GM21723 (cell line): ENCODE measurements around the gene DNAJC1.
"Not testable (repeated sequence)": the region's sequence is repeated elsewhere in the genome, so short reads cannot be mapped to it uniquely, and the experiment has no call there.

Experiments used
- ATAC-seq: cut with Tn5 transposase; IDR thresholded peaks from one replicate; pipeline ENCODE4 v1.9.1; 2021; ENCODE audit warnings: mild to moderate bottlenecking, moderate library complexity; ENCODE audit not compliant: unreplicated experiment

Gene DNAJC1

GRCh38 chr10:21831986-21832820, 171.3 kb downstream of the DNAJC1 start:
- ATAC-seq: no peak

- no peak for ATAC-seq
These were observed 173.5 kb downstream of the DNAJC1 start for GRCh38 chr10:21830037-21830436.

GRCh38 chr10:21827308-21827707, 176.2 kb downstream of the DNAJC1 start:
- ATAC-seq: no peak

GRCh38 chr10:21826725-21827124, 176.8 kb downstream of the DNAJC1 start:
- no peak for ATAC-seq

- no peak for ATAC-seq
These were observed 178.2 kb downstream of the DNAJC1 start for GRCh38 chr10:21825345-21825744.

GRCh38 chr10:21824409-21824808, 179.1 kb downstream of the DNAJC1 start:
- no peak for ATAC-seq

GRCh38 chr10:21823617-21824016, 179.9 kb downstream of the DNAJC1 start:
- no peak for ATAC-seq

- ATAC-seq: not testable (repeated sequence)
These were observed 181.3 kb downstream of the DNAJC1 start for GRCh38 chr10:21822273-21822672.

- ATAC-seq: no peak
These were observed 182.6 kb downstream of the DNAJC1 start for GRCh38 chr10:21820952-21821351.

GRCh38 chr10:21818416-21818815, 185.1 kb downstream of the DNAJC1 start:
- not testable (repeated sequence) for ATAC-seq

GRCh38 chr10:21814866-21815265, 188.7 kb downstream of the DNAJC1 start:
- no peak for ATAC-seq

- no peak for ATAC-seq
These were observed 189.6 kb downstream of the DNAJC1 start for GRCh38 chr10:21813946-21814345.

- ATAC-seq: no peak
These were observed 192.3 kb downstream of the DNAJC1 start for GRCh38 chr10:21811245-21811585.

GRCh38 chr10:21810582-21811244, 192.8 kb downstream of the DNAJC1 start:
- no peak for ATAC-seq

GRCh38 chr10:21808550-21808949, 195.0 kb downstream of the DNAJC1 start:
- ATAC-seq: no peak

- ATAC-seq: no peak
These were observed 196.3 kb downstream of the DNAJC1 start for GRCh38 chr10:21807180-21807579.

GRCh38 chr10:21803374-21803773, 200.2 kb downstream of the DNAJC1 start:
- no peak for ATAC-seq

- ATAC-seq: no peak
These were observed 201.9 kb downstream of the DNAJC1 start for GRCh38 chr10:21801609-21802008.

- ATAC-seq: no peak
These were observed 205.4 kb downstream of the DNAJC1 start for GRCh38 chr10:21797984-21798765.

- ATAC-seq: no peak
These were observed 206.0 kb downstream of the DNAJC1 start for GRCh38 chr10:21797533-21797932.

- ATAC-seq: no peak
These were observed 212.3 kb downstream of the DNAJC1 start for GRCh38 chr10:21791276-21791675.

GRCh38 chr10:21776883-21777282, 226.6 kb downstream of the DNAJC1 start:
- no peak for ATAC-seq
